CD4-positive, alpha-beta T cell treated with Interleukin-15 for 4 hours (primary cell): Measurements from ENCODE around the gene VWA3B.

Experiments used
- DNase-seq: peaks from one replicate; pipeline ENCODE4 v3.0.0-alpha.2; 2020; ENCODE audit warnings: low spot score

The VWA3B gene

DNA sequence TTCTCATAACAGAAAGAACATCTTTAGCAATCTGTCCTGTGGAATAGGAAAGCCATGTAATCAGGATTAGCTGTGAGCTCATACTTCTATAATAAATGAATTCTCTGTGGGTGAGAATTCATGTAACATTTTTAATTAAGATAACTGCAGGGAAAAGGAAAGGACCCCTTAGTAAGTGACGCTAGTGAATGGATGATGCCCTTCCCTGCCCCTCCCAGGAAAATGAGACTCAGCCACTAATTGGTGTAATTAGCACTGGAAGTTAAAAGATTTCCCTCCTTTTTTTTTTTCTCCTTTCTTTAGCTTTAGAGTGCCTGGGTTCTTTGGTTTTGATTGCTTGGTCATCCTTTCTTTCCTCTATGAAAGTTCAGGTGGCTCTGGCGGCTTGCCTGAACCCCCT is 90.3 kb downstream of the VWA3B start:
- DNase-seq, result no peak

DNA sequence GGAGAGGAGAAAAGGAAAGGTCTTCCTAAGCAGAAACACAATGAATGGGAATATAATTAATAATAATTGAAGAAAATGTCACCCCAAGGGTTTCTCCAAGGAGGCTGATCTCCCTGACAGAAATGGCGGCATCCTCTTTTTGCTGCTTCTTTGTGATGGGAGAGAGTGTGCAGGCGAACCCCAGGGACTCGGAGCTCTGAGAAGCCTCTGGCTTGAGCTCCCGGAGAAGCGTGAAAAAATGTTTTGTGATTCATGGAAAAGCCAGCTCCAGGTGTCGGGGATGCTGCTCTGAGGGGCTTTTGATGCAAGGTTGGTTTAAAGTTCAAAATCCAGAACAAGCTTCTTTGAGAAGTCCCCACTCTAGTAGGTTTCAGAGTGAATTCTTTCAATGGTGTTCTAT is 91.0 kb downstream of the VWA3B start:
- no peak for DNase-seq

DNA sequence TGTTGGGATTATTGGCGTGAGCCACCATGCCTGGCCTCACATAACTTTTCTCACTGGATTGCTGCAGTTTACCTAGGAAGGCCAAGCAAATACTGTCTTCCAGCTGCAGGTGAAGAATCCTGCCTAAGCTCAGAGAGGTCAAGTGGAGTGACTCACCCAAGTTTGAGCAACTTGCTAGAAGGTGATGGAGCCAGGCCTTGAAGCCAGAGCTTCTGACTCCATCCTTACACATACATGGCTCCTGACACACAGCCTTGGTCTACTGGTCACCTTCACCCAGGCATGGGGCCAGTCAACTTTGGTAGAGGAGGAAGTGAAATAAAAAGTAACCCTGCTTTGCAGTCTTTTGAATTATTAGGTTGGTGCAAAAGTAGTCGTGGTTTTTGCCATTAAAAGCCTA is 93.5 kb downstream of the VWA3B start:
- DNase-seq, result no peak

DNA sequence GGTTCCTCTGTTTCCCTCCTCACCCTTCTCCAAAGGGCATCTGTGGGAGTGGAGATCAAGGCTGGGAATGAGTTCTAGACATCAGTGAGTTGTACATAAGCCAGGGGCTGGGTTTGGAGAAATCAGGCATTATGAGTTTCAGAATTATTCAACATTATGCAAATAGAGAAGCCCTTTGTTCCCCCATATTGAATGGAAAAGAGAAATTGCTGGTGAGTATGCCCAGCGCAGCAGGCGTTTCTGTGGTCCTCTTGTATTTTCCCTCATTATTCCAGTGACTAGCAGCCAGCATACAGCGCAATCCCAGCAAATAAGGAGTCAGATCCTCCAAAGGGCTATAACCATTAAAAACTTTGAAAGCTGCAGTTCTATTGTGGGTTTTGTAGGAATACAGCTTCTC is 94.4 kb downstream of the VWA3B start:
- no peak for DNase-seq

DNA sequence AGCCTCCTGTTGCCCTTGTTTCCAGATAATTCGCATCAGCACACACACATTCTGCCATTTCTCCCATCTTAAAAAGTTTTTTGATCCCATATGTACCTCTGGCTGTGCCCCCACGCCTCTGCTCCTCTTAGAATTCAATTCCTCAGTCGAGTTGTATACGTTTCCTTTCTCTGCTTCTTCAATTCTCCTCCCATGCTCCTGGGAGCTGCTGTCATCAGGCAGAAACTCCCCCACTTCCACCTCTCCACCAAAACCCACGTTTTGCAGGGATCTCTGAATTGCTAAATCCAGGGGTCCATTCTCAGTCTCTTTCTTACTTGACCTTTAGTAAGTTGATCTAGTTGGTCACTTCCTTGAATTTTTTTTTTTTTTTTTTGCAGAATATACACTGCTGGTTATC is 98.8 kb downstream of the VWA3B start:
- DNase-seq, result no peak

DNA sequence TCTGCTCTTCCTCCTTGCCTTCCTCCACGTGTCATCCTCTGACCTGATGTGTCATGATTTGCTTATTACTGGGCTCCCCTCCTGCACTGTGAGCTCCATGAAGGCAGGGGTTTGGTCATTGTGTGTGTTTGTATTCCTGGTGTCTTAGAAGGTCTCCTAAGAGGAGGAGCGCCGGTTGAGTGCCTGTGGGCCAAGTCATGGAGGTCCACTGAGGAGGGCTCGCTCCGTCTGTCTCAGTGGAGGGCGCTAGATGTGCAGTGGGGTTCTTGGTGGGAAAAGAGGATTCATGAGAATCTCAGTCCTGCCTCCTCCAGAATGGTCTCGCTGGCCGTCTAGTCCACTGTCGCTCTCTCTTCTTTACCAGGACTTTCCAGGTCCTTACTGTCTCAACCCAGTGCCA is 100.2 kb downstream of the VWA3B start:
- no peak for DNase-seq

DNA sequence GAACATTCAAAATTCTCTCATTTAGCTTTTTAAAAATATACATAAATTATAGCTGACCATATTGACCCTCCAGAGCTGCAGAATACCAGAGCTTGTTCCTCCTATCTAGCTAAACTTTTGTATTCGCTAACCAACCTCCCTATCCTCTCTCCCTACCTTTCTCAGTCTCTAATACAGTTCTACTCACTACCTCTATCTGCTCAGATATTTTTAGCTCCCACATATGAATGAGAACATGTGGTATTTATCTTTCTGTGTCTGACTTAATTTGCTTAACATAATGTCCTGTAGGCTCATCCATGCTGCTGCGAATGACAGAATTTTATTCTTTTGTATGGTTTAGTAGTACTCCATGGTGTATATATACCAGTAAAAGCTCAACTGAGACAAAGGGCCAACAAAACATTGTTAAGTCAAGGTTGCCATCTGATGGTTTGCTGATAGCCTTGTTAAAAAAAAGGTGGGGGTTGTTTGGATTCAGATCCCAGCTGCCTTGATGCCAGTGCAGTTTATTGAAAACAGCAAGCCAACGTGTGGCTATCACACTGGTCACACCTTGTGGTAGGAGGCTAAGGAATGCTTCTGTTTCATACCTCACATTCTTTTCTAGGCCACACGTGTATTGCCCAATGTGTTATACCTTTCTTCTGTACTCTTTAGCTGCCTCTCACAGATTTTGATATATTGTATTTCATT is 101.5 kb downstream of the VWA3B start:
- DNase-seq, result no peak

DNA sequence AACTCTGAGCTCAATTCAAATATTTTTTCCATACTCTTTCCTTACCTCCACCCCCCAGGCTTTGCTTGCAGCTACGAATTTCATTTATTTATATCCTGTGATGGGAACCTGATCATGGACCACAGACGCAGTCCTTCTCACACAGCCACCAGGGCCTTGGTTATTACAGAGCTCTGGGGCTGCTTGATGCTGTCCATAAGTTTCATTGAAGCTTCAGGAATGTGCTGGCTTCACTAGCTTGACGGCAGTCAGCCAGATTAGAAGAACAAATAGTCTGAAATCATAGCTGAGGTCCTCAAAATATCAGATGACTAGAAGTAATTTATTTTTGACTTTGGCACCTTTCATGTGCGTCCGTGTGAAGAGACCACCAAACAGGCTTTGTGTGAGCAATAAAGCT is 104.9 kb downstream of the VWA3B start:
- DNase-seq, result no peak

DNA sequence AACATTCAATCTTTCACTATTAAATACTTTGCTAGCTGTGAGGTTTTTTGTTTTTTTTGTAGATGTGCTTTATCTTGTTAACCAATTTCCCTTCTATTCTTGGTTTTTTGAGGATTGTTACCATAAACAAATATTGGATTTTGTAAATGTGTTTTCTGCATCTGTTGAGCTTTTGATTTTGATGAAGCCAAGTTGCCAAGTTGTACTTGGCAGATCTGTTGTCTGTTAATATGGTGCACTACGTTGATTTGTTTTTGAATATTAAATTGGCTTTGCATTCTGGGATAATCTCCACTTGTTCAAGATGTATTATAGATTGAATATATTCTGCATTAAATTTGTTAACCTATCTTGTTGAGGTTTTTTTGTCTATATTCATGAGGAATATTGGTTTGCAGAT is 114.6 kb downstream of the VWA3B start:
- DNase-seq, result no peak

DNA sequence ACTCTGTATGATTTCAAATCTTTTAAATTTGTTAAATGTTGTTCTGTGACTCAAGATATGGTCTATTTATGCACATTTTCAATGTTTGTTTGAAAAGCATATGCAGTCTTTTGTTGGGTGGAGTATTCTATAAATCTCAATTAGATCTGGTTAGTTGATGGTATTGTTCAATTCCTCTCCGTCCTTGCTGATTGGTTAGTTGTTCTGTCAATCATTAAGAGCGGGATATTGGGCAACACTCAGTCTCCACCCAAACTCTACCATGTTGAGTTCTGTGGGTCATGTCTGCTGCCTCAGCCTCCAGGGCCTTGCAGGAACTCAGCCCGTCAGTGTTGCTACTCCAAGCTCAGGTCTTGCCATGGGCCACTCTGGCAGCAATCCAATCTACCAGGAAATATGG is 118.9 kb downstream of the VWA3B start:
- DNase-seq, result no peak

DNA sequence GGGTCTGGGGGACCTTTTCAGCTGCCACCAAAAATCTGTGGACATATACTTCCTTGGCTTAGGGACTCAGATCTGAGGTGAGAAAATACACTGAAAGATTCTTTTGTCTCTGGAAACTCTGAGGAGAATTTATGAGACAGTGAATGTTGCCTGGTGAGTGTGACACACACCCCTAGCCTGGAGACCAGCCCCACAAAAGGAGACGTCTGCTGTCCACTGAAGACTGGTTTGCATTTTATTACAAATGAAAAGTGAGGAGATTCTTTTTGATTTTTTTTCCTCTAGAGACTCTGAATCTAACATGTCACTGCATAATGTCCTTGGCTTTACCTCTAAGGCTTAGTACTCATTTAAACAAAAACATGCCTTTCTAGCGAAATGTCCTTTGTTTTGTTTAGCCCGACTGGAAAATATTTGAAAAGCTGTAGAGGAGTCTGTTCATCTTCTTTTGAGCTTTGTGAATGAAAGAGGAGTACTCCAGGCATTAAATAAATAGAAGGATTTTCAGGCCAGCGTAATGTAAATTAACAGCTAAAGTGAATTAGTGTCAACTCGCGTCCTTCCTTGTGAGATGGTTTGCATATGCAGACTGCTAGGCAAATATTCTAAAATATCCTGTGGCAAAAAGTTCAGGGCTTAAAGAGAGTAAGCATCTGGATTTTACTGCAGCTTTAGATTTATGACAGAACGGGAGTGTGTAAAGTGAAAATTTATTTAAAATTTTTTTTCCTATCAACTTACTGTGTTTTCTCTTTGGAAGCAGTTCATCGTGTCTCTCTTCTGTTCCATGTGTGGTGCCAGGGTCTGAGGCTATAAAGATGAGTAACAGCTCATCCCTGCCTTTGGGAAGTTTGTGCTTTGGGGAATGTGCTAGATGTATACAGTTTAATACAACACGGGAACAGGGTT is 125.4 kb downstream of the VWA3B start:
- no peak for DNase-seq

DNA sequence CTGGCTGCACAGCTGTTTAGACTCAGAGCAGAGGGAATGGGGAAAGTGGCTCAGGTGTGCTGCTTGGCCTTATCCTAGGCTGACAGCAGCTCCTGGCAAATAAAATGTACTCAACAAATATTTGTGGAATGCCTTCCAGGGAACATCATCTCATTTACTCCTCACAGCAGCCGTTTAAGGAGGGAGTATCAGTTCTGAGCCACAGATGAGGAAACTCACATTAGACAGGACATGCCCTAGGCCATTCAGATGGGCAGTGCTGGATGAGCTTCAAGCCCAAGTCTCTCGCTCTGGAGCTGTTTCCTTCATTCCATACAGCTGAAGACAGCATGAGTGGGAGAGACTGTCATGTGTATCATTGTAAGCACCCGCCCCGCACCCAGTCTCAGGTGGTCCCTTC is 129.6 kb downstream of the VWA3B start:
- no peak for DNase-seq

DNA sequence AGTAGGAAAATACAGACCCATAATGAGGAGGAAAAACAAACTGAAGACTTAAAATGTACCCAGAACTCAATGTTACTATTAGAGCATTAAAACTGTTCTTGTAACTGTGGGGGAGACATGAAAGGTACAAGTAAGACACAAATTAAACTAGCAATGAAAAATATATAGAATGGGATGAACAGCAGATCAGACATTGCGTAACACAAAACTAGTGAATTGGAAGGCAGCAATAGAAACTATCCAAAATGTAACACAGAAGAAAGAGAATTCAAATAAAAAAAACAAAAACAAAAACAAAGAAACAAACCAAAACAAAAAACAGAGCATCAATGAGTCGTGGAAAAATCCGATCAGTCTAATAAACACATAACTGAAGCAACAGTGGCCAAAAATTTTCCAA is 132.2 kb downstream of the VWA3B start:
- DNase-seq, result no peak

DNA sequence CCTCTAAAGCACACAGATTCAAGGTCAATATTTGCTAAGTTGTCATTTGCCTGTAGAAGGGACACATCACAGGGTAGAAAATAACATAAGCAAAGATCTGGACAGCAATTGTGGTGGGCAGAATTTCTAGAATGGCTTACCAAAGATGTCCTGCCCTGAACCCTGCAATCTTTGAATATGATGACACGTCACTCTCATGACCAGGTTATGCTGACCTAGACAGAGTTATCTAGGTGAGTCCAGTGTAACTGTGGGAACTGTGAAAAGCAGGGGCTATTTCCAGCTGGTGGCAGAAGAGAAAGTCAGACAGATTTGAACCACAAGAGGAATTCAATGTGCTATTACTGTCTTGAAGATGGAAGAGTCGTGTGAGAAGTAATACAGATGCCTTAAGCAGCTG is 147.0 kb downstream of the VWA3B start:
- DNase-seq, result no peak

DNA sequence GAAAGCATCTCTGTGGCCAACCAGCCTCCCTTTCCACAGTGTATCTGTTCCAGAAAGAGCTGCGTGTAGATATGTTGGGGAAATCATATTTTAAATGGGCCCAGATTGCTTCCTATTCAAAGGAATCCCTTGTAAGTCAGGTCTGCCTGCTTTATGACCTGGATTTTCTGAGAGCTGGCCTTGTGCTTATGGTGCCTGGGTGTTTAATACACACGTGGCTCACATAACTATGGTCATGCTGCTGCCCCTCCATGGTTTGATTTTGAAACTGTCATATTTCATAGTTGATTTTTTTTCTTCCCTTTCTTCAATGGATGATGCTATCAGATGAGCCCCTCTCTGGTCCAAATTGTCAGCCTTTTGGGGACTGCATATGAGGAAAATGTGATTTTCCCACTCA is 147.8 kb downstream of the VWA3B start:
- DNase-seq, result no peak

DNA sequence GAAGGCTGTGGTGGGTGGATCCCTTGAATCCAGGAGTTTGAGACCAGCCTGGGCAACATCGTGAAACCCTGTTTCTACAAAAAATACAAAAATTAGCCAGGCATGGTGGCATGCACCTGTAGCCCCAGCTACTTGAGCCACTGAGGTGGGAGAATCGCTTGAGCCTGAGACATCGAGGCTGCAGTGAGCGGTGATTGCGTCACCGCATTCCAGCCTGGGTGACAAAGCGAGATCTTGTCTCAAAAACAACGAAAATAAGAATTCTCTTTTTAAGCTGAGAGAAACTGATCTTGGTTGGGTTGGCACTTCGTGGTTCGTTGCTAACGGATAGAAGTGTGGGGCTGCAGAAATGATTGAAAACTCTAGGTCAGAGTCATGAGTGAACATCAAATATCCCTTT is 150.0 kb downstream of the VWA3B start:
- no peak for DNase-seq

DNA sequence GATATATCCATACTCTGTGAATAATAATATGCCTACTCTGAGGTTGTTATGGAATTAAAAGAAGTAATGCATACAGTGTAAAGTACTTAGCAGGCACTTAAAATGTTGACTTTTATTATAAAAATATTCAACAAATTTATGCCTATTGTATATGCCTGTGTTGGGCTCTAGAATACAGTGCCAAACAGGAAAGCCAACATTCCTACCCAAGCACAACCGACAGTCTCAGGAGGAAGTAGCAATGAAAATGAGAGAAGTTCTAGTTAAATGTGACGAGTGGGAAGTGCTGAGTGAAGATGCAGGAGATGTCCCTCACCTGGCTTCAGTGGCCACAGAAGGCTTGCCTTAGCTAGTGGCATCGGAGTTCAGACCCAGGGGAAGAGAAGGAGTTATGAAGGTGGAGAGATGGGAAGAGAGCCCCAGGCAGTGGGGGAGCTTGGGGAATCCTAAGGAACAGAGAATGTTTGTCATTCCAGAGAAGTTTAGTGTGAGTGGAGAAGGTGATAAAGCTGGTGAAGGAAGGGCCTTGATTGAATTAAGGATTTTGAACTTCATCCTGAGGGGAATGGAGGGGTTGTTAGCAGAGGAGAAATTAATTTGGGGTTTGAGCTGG is 153.9 kb downstream of the VWA3B start:
- no peak for DNase-seq

DNA sequence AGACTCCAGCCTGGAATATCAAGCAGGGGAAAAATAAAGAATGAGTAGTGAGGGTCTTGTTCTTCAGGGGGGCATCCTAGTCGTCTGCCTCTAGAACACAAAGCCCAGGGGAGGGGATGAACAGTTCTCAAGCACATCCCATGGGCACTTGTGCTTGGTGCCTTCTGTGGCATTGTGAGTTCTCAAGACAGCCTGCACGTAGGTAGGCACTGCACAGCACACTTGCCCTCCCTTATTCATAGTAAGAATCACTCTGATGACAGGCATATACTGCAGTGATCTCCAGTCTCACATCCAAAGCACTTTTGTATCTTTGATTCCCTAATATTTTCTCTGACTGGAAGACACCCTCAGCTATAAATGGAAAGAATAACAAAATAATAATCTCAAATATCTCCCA is 154.6 kb downstream of the VWA3B start:
- no peak for DNase-seq

DNA sequence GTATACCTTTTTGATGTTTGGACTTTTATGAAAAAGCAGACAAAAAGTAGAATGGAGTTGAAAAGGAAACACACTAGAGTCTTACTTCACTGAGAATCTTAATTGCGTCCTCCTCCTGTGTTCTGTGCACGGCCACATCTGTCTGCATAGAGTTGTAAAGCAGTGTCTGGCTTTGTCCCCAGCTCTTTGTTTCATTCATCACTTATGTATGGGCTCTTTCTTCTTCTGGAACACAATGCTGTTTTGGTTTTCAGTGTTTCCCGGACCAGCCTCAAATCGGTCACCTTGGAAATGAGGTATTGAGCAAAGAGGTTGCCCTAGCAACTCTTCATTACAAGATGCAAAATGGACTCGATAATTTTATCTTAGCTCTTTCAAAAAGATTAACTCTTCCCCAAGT is 155.0 kb downstream of the VWA3B start:
- no peak for DNase-seq

DNA sequence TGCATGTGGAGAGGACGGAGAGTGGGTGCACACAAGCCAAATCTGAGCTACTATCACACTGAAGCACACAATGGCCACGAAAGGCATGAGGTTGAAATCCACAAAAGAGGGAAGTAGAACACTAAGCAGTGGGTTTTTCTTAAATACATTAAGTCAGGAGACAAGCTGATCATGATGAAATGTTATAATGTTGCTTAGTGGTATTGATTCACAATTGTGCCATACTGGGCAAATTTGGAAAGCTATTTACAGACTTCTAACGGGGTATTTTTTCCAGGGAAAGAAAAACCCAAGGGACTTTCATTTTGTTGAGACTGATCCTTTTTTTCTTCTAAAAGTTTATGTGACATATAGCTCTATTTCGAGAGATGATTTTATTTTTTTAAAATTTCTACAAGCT is 158.5 kb downstream of the VWA3B start:
- DNase-seq, result no peak

DNA sequence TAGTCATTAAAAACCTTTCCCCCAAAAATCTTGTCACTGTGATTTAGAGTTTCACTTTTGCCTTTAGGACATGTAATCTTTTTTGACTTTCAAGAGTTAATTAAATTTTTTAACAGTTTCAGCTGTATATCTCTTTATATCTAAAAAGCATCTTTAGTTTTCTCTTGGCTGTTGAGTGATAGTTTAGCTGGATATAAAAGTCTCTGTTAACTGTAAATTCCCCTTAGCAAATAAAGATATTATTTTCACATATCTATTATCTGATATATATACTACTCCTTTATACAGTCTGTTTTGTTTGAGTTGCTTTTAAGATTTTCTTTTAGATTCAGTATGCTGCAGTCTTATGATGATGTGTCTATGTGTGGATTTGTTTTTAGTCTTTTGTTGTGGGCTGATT is 160.4 kb downstream of the VWA3B start:
- DNase-seq, result no peak

DNA sequence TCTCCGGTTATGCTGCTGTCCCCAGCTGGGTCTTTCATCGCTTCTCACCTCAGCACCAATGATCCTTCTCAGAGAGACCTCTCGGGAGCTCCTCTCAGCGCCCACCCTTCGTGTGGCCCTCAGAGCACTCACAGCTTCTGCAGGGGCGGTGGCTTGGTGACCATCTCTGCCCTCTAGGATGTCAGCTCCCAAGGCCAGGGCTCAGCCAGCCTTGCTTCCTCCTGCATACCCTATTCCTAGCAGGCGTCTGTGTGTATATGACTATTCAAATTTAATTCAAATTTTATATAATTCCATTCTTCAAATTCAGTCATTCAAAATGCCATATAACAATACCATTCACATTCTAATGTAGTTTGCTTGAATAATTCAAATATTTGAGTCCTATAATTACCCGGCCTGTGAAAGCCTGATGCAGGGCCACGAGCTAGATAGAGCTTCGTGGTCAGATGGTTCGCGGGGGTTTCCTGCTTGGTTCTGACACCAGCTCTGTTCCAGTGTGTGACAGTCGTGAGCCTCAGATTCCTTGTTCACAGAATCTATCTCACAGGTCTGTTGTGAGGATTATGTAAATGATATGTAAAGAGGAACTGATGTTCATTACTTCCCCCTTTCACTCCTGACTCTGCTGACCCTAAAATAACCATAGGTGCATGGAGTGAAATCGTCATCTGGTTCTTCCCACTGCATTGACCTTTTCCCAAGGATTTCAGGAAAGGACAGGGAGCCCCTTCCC is 165.2 kb downstream of the VWA3B start:
- no peak for DNase-seq
